ENCODE measurements around the gene HAUS2.
A peak's percentile ranks its signal among the peaks of the same experiment; 100 is the strongest.
"Not testable (repeated sequence)": the region's sequence is repeated elsewhere in the genome, so short reads cannot be mapped to it uniquely, and the experiment has no call there.

Gene HAUS2

GRCh38 chr15:42575188-42576039 lies 26.8 kb downstream of the HAUS2 start, which contains the start of gene STARD9:
Gene STARD9 (plus strand): TSS chr15:42575606. CDS start chr15:42575716, 110 bp downstream.
- DNase-seq (ENCODE audit: low read depth in 2 of 2), result peak; percentile 93 to 94

- no peak for DNase-seq (ENCODE audit: low read depth in 2 of 2)
These were observed 27.5 kb downstream of the HAUS2 start for GRCh38 chr15:42576040-42576594.

- no peak for DNase-seq (ENCODE audit: low read depth in 2 of 2)
These were observed 28.1 kb downstream of the HAUS2 start for GRCh38 chr15:42576776-42577175.

GRCh38 chr15:42577514-42578031 lies 28.9 kb downstream of the HAUS2 start:
- DNase-seq (ENCODE audit: low read depth in 2 of 2), result no peak

- DNase-seq (ENCODE audit: low read depth in 2 of 2), result no peak
These were observed 30.4 kb downstream of the HAUS2 start for GRCh38 chr15:42578984-42579537.

GRCh38 chr15:42581272-42581730 lies 32.7 kb downstream of the HAUS2 start:
- peak; percentile 71 to 73 for DNase-seq (ENCODE audit: low read depth in 2 of 2)

GRCh38 chr15:42582569-42583375 lies 34.1 kb downstream of the HAUS2 start:
- DNase-seq (ENCODE audit: low read depth in 2 of 2), result no peak

GRCh38 chr15:42584031-42584765 lies 35.6 kb downstream of the HAUS2 start:
- no peak for DNase-seq (ENCODE audit: low read depth in 2 of 2)

- no peak for DNase-seq (ENCODE audit: low read depth in 2 of 2)
These were observed 42.1 kb downstream of the HAUS2 start for GRCh38 chr15:42590619-42591237.

- DNase-seq (ENCODE audit: low read depth in 2 of 2), result no peak
These were observed 42.7 kb downstream of the HAUS2 start for GRCh38 chr15:42591238-42591934.

- DNase-seq (ENCODE audit: low read depth in 2 of 2), result no peak
These were observed 44.1 kb downstream of the HAUS2 start for GRCh38 chr15:42592716-42593115.

- no peak for DNase-seq (ENCODE audit: low read depth in 2 of 2)
These were observed 44.5 kb downstream of the HAUS2 start for GRCh38 chr15:42593143-42593542.

GRCh38 chr15:42594095-42594494 lies 45.5 kb downstream of the HAUS2 start:
- no peak for DNase-seq (ENCODE audit: low read depth in 2 of 2)

GRCh38 chr15:42595626-42596240 lies 47.1 kb downstream of the HAUS2 start:
- no peak for DNase-seq (ENCODE audit: low read depth in 2 of 2)

GRCh38 chr15:42601316-42601715 lies 52.7 kb downstream of the HAUS2 start:
- not testable (repeated sequence) for DNase-seq (ENCODE audit: low read depth in 2 of 2)

GRCh38 chr15:42602501-42602900 lies 53.9 kb downstream of the HAUS2 start:
- DNase-seq (ENCODE audit: low read depth in 2 of 2), result no peak

GRCh38 chr15:42603978-42604377 lies 55.3 kb downstream of the HAUS2 start:
- no peak for DNase-seq (ENCODE audit: low read depth in 2 of 2)

- no peak for DNase-seq (ENCODE audit: low read depth in 2 of 2)
These were observed 56.5 kb downstream of the HAUS2 start for GRCh38 chr15:42604894-42605744.

GRCh38 chr15:42605796-42606195 lies 57.2 kb downstream of the HAUS2 start:
- DNase-seq (ENCODE audit: low read depth in 2 of 2), result no peak

Measured in stimulated activated CD8-positive, alpha-beta memory T cell treated with anti-CD3 and anti-CD28 coated beads, Interleukin-2, amount 100 ng/mL, for 48 hours (primary cell).